GM12878 (cell line): ENCODE results near the gene SLC6A2. TPM values are rescaled to one million over a fixed set of nuclear protein-coding genes. Genes with fewer than 3 reads are reported as not detected.

Experiments used
- ATAC-seq: fragments of 200-7000 bp; cut with Tn5 transposase; 3 replicates; pipeline ENCODE4 v1.9.1; 2020; ENCODE audit warnings: mild to moderate bottlenecking, moderate library complexity
- BruUV-seq: library from RNA; stranded (reverse); fragments of 400-500 nt; replicated peaks from 2 replicates; lab custom pipeline; 2021; lab: Mats Ljungman, UMichigan
- CTCF ChIA-PET: fragments of 300-600 bp; sonication (Branson Sonifier 250); formaldehyde crosslinking; extraction: SDS; loops from one replicate; lab custom pipeline; 2021; ENCODE audit warnings: inconsistent platforms; lab: Yijun Ruan, JAX
- POLR2A ChIA-PET: fragments of 350-600 bp; formaldehyde crosslinking; extraction: SDS; loops from one replicate; lab custom pipeline; 2021; ENCODE audit warnings: inconsistent platforms; lab: Charles Lee
- RAD21 ChIA-PET: fragments of 300-600 bp; sonication (Branson Sonifier 250); formaldehyde crosslinking; loops from one replicate; lab custom pipeline; 2023; ENCODE audit warnings: antibody characterized with exemption; ENCODE audit not compliant: unreplicated experiment; lab: Charles Lee
- SMC1A ChIA-PET: fragments of 300-600 bp; sonication (Branson Sonifier 250); formaldehyde crosslinking; loops from one replicate; lab custom pipeline; 2023; ENCODE audit not compliant: unreplicated experiment, uncharacterized antibody; lab: Charles Lee
- DNase-seq: peaks from one replicate; pipeline ENCODE4 v3.0.0-alpha.2; 2011; ENCODE audit warnings: low read depth, low spot score
- FAIRE-seq: peaks from 3 replicates; lab custom pipeline; 2011; peaks lifted over from hg19 to GRCh38; lab: Jason Lieb, UNC
- H2AFZ ChIP-seq: 2 replicates; pipeline ENCODE4 v1.6.0; 2011; ENCODE audit warnings: low read depth, low read length, control low read depth; ENCODE audit not compliant: control insufficient read depth
- H3K27ac ChIP-seq: 2 replicates; pipeline ENCODE4 v1.5.1; 2011; ENCODE audit warnings: control low read depth; ENCODE audit not compliant: control insufficient read depth, insufficient read depth
- H3K27me3 ChIP-seq, 2 experiments: replicated peaks in 1 of 2; 2 replicates each; pipeline versions ENCODE4 v1.6.0 to v1.6.1; 2011; ENCODE audit warnings: low read length in 1 of 2; ENCODE audit not compliant: control insufficient read depth in 2 of 2, insufficient read depth in 2 of 2
- H3K36me3 ChIP-seq, 2 experiments: 2 replicates each; pipeline ENCODE4 v1.5.1; 2011; ENCODE audit warnings: low read length in 1 of 2; ENCODE audit not compliant: control insufficient read depth in 2 of 2, insufficient read depth in 2 of 2
- H3K4me1 ChIP-seq: 2 replicates; pipeline ENCODE4 v1.6.1; 2011; ENCODE audit warnings: mild to moderate bottlenecking, low read length, moderate library complexity, mixed read lengths; ENCODE audit not compliant: control insufficient read depth, insufficient read depth
- H3K4me2 ChIP-seq: 2 replicates; pipeline ENCODE4 v1.6.0; 2011; ENCODE audit warnings: control low read depth; ENCODE audit not compliant: control insufficient read depth, insufficient read depth
- H3K4me3 ChIP-seq: fragments of 200-600 bp; sonication (generic); 2 replicates; pipeline ENCODE4 v1.5.1; 2016
- H3K79me2 ChIP-seq: 2 replicates; pipeline ENCODE4 v1.6.0; 2011; ENCODE audit warnings: low read length; ENCODE audit not compliant: control insufficient read depth, insufficient read depth
- H3K9ac ChIP-seq: 2 replicates; pipeline ENCODE4 v1.8.0; 2011; ENCODE audit warnings: low read length, control low read depth, mixed read lengths; ENCODE audit not compliant: control insufficient read depth, insufficient read depth
- H3K9me3 ChIP-seq: replicated peaks from 3 replicates; pipeline ENCODE4 v1.5.1; 2011; ENCODE audit warnings: mild to moderate bottlenecking, low read length; ENCODE audit not compliant: control insufficient read depth, insufficient read depth
- H4K20me1 ChIP-seq: 2 replicates; pipeline ENCODE4 v1.6.0; 2011; ENCODE audit not compliant: control insufficient read depth, insufficient read depth
- ATF7 ChIP-seq: fragments of 450-650 bp; IDR thresholded peaks from 2 replicates; pipeline ENCODE4 v1.6.1; 2016; ENCODE audit warnings: low read depth, mild to moderate bottlenecking
- GATAD2B ChIP-seq: fragments of 450-650 bp; conservative IDR thresholded peaks from 2 replicates; pipeline ENCODE4 v1.6.1; 2017; ENCODE audit warnings: low read depth, mild to moderate bottlenecking, moderate library complexity
- JUNB ChIP-seq: IDR thresholded peaks from 2 replicates; pipeline ENCODE4 v1.6.1; 2016; ENCODE audit warnings: antibody characterized with exemption, mild to moderate bottlenecking
- KDM1A ChIP-seq: fragments of 200-600 bp; sonication (generic); IDR thresholded peaks from 2 replicates; pipeline ENCODE4 v1.6.1; 2016; ENCODE audit warnings: borderline replicate concordance
- MEF2B ChIP-seq: fragments of 450-650 bp; IDR thresholded peaks from 2 replicates; pipeline ENCODE4 v1.6.1; 2018; ENCODE audit warnings: mild to moderate bottlenecking, moderate library complexity; ENCODE audit not compliant: partially characterized antibody, poor library complexity, severe bottlenecking
- MYB ChIP-seq: fragments of 150-350 bp; IDR thresholded peaks from 2 replicates; pipeline ENCODE4 v1.6.1; 2014; ENCODE audit warnings: mild to moderate bottlenecking, low read depth, low read length, borderline replicate concordance
- NKRF ChIP-seq: fragments of 450-650 bp; conservative IDR thresholded peaks from 2 replicates; pipeline ENCODE4 v1.6.1; 2017; ENCODE audit warnings: mild to moderate bottlenecking, moderate library complexity
- PAX5 ChIP-seq: IDR thresholded peaks from 2 replicates; pipeline ENCODE4 v1.6.1; 2011; ENCODE audit warnings: low read depth, low read length, borderline replicate concordance
- PML ChIP-seq: IDR thresholded peaks from 2 replicates; pipeline ENCODE4 v1.6.1; 2012; ENCODE audit warnings: low read length, inconsistent platforms
- TBL1XR1 ChIP-seq: IDR thresholded peaks from 2 replicates; pipeline ENCODE4 v1.6.1; 2012; ENCODE audit warnings: low read depth, low read length, improper control_type of control experiment
- ZBTB4 ChIP-seq: fragments of 450-650 bp; formaldehyde crosslinking; IDR thresholded peaks from 2 replicates; pipeline ENCODE4 v1.4.0; 2022; ENCODE audit warnings: mild to moderate bottlenecking, moderate library complexity
- WGBS: methylation state at CpG from one replicate; pipeline ENCODE4 v1.1.6; 2016; ENCODE audit warnings: low lambda C conversion rate; ENCODE audit not compliant: insufficient replicate concordance, insufficient coverage; ENCODE audit errors: missing lambda C conversion rate; 5-methylcytosine and 5-hydroxymethylcytosine counted together
- in situ Hi-C: fragments of 300-500 bp; cut with MboI; formaldehyde crosslinking; loops from 9 replicates; pipeline ENCODE4 v1.14.3; 2018; ENCODE audit warnings: mixed read lengths
- intact Hi-C: fragments of 100-400 bp; cut with micrococcal nuclease; formaldehyde crosslinking; loops from one replicate; pipeline ENCODE4 v1.14.2; 2022; ENCODE audit not compliant: unreplicated experiment
- polyA plus RNA-seq, 11 experiments: library from polyadenylated mRNA; depleted of rRNA in 4 of 11; unstranded in 6 of 11; stranded (reverse) in 5 of 11; fragments of >200 nt; fragmentation: Nextera tagmentation in 4 of 11; fragmentation: Illumina TruSeq in 1 of 11; extraction: Ambion mirVana in 4 of 11; extraction: Trizol in 1 of 11; gene quantifications; 1 replicate in 1 of 11; 2 replicates in 10 of 11; pipeline versions ENCODE4 v1.2.1 to v1.2.3, GENCODE V29; 2011 to 2016; ENCODE audit warnings: inconsistent platforms in 2 of 11, missing spikeins in 2 of 11, low read depth in 1 of 11
- total RNA-seq, 4 experiments: library from RNA; depleted of rRNA in 3 of 4; stranded (reverse); fragments of >200 nt in 3 of 4; fragmentation: Illumina TruSeq in 1 of 4; extraction: Trizol in 1 of 4; gene quantifications; 2 replicates each; pipeline versions ENCODE4 v1.2.1 to v1.2.3, GENCODE V29; 2013 to 2021

The SLC6A2 gene
- total and polyA plus RNA-seq, 10 of the 15 experiments (the other 5 are each of a cell fraction or from before 2014, with no cell fraction given) = not detected

- H3K27me3 ChIP-seq = no peaks in the 10 kb centered on the region
- intact Hi-C loops = no loop called here
- TF ChIP-seq MEF2B (no peak), GATAD2B (no peak), PAX5 (no peak), KDM1A (no peak), ZBTB4 (CRISPR knock-in tag) (no peak), JUNB (no peak), ATF7 (no peak), TBL1XR1 (no peak), PML (no peak), NKRF (no peak), MYB (no peak)
- TF ChIP-seq, all 136 proteins: peak for 0
- Histone ChIP-seq H3K27ac (no peak overlapping the region), H3K9me3 (no peaks in the 10 kb centered on the region), H3K9ac (no peak overlapping the region), H3K79me2 (no peaks in the 10 kb centered on the region), H3K4me3 (no peak overlapping the region), H3K4me2 (no peak overlapping the region), H4K20me1 (no peaks in the 10 kb centered on the region), H3K4me1 (no peaks in the 10 kb centered on the region), H2AFZ (no peak overlapping the region), H3K36me3 (no peaks in the 10 kb centered on the region)
- DNase-seq (no peak), ATAC-seq (no peak), FAIRE-seq (no peak)
- ChIA-PET POLR2A (no interaction called here), SMC1A (no interaction called here), RAD21 (no interaction called here), CTCF (no interaction called here)
- in situ Hi-C loops = no loop called here
- 0% methylated on average over 3 of the region's 3 CpGs for WGBS
- no TSS peak for BruUV-seq
These were observed 29.9 kb upstream of the SLC6A2 start for GRCh38 chr16:55625843-55626242.
